MV-4-11 (cell line): Measurements from ENCODE around the gene HPRT1.

Experiments
- DNase-seq: peaks from one replicate; lab custom pipeline; 2025; lab: John Stamatoyannopoulos, UW

The HPRT1 gene

GRCh38 chrX:134543288-134543687 lies 83.3 kb downstream of the HPRT1 start:
- no peak for DNase-seq

DNA sequence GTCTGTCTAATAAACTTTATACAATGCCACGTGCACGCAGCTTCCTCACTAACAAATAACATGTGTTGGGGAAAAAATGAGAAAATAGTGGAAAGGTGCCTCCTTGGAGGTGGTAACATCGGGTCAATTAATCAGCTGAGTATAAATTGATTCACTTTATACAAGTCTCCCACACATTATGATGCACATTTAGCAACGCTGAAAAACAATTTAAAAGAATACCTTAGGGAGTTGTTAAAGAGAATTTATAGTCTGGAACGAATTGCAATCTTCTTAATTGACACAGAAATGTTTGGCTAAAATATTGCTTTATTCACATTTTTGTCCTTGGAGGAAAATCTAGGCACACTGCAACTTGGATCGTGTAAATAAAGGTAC lies 84.2 kb downstream of the HPRT1 start:
- no peak for DNase-seq

DNA sequence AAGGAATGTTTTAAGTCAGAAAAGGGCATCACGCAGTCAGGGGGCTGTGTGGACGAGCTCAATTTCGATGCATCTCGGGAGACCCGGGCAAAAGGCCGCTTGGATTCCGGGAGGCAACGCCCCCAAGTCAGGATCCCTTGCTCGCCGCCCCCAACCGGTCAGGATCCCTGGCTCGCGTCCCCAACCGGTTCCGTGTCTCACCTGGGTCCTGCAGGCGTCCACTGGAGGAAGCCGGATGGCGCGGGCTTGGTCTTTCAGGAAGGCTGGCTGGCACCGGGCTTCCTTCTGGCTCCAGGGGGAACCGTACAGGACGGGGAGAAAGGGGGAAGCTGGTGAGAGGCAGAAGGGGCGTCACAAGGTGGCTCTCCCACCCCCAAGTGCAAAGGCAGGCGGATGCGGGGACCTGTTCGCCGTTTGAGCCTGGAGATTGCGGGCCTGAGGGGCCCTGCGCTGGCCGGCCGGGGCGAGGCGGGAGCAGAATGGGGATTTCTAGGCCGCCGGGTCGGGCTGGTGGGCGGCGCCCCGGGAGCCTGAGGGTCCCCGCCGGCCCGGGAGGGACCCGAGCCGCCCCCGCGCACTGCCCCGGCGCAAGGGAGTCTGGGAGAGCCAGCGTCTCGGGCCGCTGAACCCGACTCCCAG lies 84.7 kb downstream of the HPRT1 start:
- DNase-seq: no peak

- DNase-seq: no peak
Measured at GRCh38 chrX:134545510-134545909, 85.5 kb downstream of the HPRT1 start.

DNA sequence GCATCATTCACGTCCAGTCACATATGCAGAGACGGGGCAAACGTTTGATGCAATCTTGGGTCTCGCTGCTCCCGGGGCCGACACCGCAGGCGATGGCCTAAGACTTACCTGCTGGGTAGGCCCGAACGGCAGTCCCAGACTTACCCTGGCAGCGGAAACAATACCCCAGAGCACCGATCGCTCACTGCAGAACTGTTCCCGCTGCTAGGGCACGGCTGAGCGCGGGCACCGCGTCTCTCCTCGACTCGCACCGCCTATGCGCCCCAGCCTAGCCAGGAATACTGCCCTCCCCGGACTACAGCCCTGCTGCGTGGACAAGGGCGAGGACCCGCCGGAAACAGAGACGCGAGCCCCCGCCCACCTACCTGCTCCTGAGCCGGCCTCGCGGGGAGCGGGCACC lies 86.2 kb downstream of the HPRT1 start:
- DNase-seq: no peak

DNA sequence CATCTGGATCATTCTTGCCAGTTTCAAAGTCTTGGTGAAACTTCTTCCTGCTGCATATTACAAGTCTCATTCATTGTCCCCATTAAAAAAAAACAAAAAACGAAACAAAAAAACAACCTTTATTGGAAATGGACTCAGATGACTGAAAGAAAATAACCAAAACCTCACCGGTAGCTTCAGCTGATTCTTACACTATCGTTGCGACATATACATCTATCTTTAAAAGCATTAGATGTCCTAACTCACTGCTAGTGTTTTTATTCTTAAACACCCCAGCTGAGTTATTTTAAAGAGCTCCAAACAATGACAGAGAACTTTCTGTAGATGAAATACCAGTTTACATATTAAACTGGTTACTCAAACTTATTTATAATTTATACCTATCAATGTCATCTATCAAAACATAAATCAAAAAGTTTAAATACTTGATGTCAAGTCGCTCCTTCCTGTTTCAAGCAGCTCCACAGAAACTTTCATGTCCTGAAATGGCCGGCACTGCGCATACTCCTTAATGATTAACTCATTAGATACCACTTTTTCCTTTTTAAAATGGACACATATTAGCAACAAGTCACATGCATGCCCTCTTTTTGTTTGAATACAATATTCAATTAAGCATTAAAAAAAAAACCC lies 87.2 kb downstream of the HPRT1 start:
- no peak for DNase-seq

DNA sequence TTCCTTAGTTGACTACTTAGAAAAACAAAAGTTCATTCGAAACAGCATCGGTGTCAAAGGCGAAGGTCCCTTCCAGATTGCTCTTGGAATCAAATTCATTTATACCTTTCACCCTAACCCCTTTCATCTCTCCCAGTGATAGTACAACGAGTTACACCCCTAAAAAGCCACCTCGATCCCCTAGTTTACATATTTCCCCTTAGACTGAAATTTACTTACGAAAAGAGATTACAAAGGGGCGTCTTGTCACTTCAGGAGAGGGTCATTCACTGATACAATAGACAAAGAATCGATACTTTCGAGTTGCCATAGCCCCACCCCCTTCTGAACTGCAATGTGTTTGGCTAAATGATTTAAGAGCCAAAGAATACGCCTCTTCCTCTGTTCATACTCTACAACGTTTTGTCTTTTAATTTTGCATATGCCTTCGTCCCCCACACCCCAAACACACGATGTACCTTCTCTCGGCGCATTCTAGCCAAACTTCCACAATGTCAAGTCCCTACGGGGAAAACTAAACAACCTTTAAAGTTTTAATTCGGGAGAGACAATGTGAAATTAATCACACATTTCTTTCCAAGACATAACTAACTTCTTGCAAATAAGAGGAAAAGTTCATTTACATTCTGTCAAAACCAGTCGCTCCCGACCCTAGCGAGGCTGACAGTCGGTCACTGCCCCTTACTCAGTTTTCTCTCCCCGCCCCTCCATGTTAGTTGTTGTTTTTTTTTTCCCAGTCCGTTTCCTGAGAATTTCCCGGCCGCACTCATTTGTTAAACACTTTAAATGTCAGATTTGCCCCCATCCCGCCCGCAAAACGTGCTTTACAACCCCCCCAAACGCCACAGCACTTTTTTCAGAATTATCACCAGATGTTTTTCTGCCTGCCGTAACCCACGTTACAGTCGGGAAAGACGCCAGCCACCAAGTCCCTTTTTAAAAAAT lies 88.6 kb downstream of the HPRT1 start:
- no peak for DNase-seq
